ENCODE measurements around the gene ZNF254.

The ZNF254 gene

GRCh38 chr19:24178207-24178606 is 91.2 kb downstream of the ZNF254 start:
- no peak overlapping the region for H3K4me3 ChIP-seq (ENCODE audit: low read depth, low read length)
- DNase-seq (ENCODE audit: low read depth): no peak
- TF ChIP-seq, protein P1, sequence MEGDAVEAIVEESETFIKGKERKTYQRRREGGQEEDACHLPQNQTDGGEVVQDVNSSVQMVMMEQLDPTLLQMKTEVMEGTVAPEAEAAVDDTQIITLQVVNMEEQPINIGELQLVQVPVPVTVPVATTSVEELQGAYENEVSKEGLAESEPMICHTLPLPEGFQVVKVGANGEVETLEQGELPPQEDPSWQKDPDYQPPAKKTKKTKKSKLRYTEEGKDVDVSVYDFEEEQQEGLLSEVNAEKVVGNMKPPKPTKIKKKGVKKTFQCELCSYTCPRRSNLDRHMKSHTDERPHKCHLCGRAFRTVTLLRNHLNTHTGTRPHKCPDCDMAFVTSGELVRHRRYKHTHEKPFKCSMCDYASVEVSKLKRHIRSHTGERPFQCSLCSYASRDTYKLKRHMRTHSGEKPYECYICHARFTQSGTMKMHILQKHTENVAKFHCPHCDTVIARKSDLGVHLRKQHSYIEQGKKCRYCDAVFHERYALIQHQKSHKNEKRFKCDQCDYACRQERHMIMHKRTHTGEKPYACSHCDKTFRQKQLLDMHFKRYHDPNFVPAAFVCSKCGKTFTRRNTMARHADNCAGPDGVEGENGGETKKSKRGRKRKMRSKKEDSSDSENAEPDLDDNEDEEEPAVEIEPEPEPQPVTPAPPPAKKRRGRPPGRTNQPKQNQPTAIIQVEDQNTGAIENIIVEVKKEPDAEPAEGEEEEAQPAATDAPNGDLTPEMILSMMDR (IDR thresholded peaks at IDR 0.05; ENCODE audit: control insufficient read depth, extremely low read depth, insufficient read depth): no peak

All from LNCaP clone FGC (cell line).